Fibroblast of peridontal ligament (primary cell): ENCODE data around the gene TARBP1.
"Not testable (repeated sequence)": the region's sequence is repeated elsewhere in the genome, so short reads cannot be mapped to it uniquely, and the experiment has no call there.

Source experiments
- DNase-seq: peaks from one replicate; pipeline ENCODE4 v3.0.0-alpha.2; 2010; ENCODE audit errors: extremely low read depth

The TARBP1 gene

GRCh38 chr1:234440348-234440747 lies 38.6 kb downstream of the TARBP1 start:
- no peak for DNase-seq

GRCh38 chr1:234438579-234438978 lies 40.4 kb downstream of the TARBP1 start:
- DNase-seq: no peak

- peak; percentile 18 for DNase-seq
Measured at GRCh38 chr1:234437423-234438171, 41.4 kb downstream of the TARBP1 start.

- no peak for DNase-seq
Measured at GRCh38 chr1:234435620-234436019, 43.4 kb downstream of the TARBP1 start.

GRCh38 chr1:234434706-234435105 lies 44.3 kb downstream of the TARBP1 start:
- DNase-seq: no peak

- peak; percentile 44 for DNase-seq
Measured at GRCh38 chr1:234433563-234434285, 45.3 kb downstream of the TARBP1 start.

- DNase-seq: no peak
Measured at GRCh38 chr1:234431255-234431654, 47.7 kb downstream of the TARBP1 start.

- DNase-seq: no peak
Measured at GRCh38 chr1:234430691-234431090, 48.3 kb downstream of the TARBP1 start.

- DNase-seq: no peak
Measured at GRCh38 chr1:234429434-234429806, 49.6 kb downstream of the TARBP1 start.

GRCh38 chr1:234427950-234428646 lies 50.9 kb downstream of the TARBP1 start:
- no peak for DNase-seq

- DNase-seq: no peak
Measured at GRCh38 chr1:234413990-234414389, 65.0 kb downstream of the TARBP1 start.

- DNase-seq: no peak
Measured at GRCh38 chr1:234413485-234413884, 65.5 kb downstream of the TARBP1 start.

- no peak for DNase-seq
Measured at GRCh38 chr1:234412830-234413229, 66.1 kb downstream of the TARBP1 start.

GRCh38 chr1:234409328-234409727 lies 69.7 kb downstream of the TARBP1 start:
- DNase-seq: peak; percentile 21

- DNase-seq: no peak
Measured at GRCh38 chr1:234408757-234409156, 70.2 kb downstream of the TARBP1 start.

GRCh38 chr1:234406871-234407270 lies 72.1 kb downstream of the TARBP1 start:
- no peak for DNase-seq

- no peak for DNase-seq
Measured at GRCh38 chr1:234405676-234406075, 73.3 kb downstream of the TARBP1 start.

GRCh38 chr1:234402939-234403338 lies 76.0 kb downstream of the TARBP1 start:
- no peak for DNase-seq

- no peak for DNase-seq
Measured at GRCh38 chr1:234401658-234402057, 77.3 kb downstream of the TARBP1 start.

GRCh38 chr1:234400773-234401172 lies 78.2 kb downstream of the TARBP1 start:
- peak; percentile 36 for DNase-seq

GRCh38 chr1:234399515-234399914 lies 79.5 kb downstream of the TARBP1 start:
- not testable (repeated sequence) for DNase-seq

GRCh38 chr1:234398849-234399381 lies 80.1 kb downstream of the TARBP1 start:
- DNase-seq: peak; percentile 20
